Smooth muscle cell (in vitro differentiated cells): ENCODE data around the gene CCL17. TPM values are rescaled to one million over a fixed set of nuclear protein-coding genes. Genes with fewer than 3 reads are reported as not detected.

Source experiments
- DNase-seq: peaks from one replicate; lab custom pipeline; 2025; ENCODE audit not compliant: unreplicated experiment; lab: John Stamatoyannopoulos, UW
- H2AFZ ChIP-seq: fragments of 200-600 bp; sonication (generic); 2 replicates; pipeline ENCODE4 v1.6.0; 2016; ENCODE audit warnings: antibody characterized with exemption, low read depth, mild to moderate bottlenecking
- H3F3A ChIP-seq: fragments of 200-600 bp; sonication (generic); 2 replicates; pipeline ENCODE4 v1.6.0; 2017; ENCODE audit warnings: antibody characterized with exemption, low read depth
- H3K27ac ChIP-seq: fragments of 200-600 bp; sonication (generic); 2 replicates; pipeline ENCODE4 v1.5.1; 2016; ENCODE audit warnings: low read depth, mild to moderate bottlenecking
- H3K27me3 ChIP-seq: fragments of 200-600 bp; sonication (generic); 2 replicates; pipeline ENCODE4 v1.6.1; 2016; ENCODE audit warnings: low read depth, mild to moderate bottlenecking
- H3K36me3 ChIP-seq: fragments of 200-600 bp; sonication (generic); 2 replicates; pipeline ENCODE4 v1.5.1; 2016; ENCODE audit warnings: low read depth
- H3K4me1 ChIP-seq: fragments of 200-600 bp; sonication (generic); 2 replicates; pipeline ENCODE4 v1.5.1; 2016; ENCODE audit warnings: low read depth
- H3K4me2 ChIP-seq: fragments of 200-600 bp; sonication (generic); 2 replicates; pipeline ENCODE4 v1.6.0; 2016; ENCODE audit warnings: mild to moderate bottlenecking
- H3K4me3 ChIP-seq: fragments of 200-600 bp; sonication (generic); 2 replicates; pipeline ENCODE4 v1.5.1; 2016; ENCODE audit warnings: mild to moderate bottlenecking
- H3K79me2 ChIP-seq: fragments of 200-600 bp; sonication (generic); 2 replicates; pipeline ENCODE4 v1.6.0; 2016; ENCODE audit warnings: low read depth, mild to moderate bottlenecking
- H3K9ac ChIP-seq: fragments of 200-600 bp; sonication (generic); 2 replicates; pipeline ENCODE4 v1.6.0; 2016; ENCODE audit warnings: low read depth
- H3K9me3 ChIP-seq: fragments of 200-600 bp; sonication (generic); replicated peaks from 2 replicates; pipeline ENCODE4 v1.5.1; 2016; ENCODE audit warnings: low read depth
- H4K20me1 ChIP-seq: fragments of 200-600 bp; sonication (generic); 2 replicates; pipeline ENCODE4 v1.6.0; 2016; ENCODE audit warnings: low read depth
- whole genome bisulfite sequencing: methylation state at CpG from one replicate; pipeline ENCODE4 v1.1.7; 2016; ENCODE audit warnings: low lambda C conversion rate; 5-methylcytosine and 5-hydroxymethylcytosine counted together
- polyA plus RNA-seq: library from polyadenylated mRNA; unstranded; fragments of >200 nt; fragmentation: Nextera tagmentation; extraction: Ambion mirVana; gene quantifications from 2 replicates; pipeline ENCODE4 v1.2.1, GENCODE V29; 2016
- total RNA-seq: library from RNA; depleted of rRNA; stranded (reverse); fragments of >200 nt; gene quantifications from 2 replicates; pipeline ENCODE4 v1.2.3, GENCODE V29; 2014
- TF ChIP-seq, protein P1 (sequence below): fragments of 200-600 bp; sonication (generic); IDR thresholded peaks from 2 replicates; pipeline ENCODE4 v1.5.1; 2017; ENCODE audit warnings: borderline replicate concordance, mild to moderate bottlenecking, antibody characterized with exemption; ENCODE audit not compliant: insufficient read depth, poor library complexity, severe bottlenecking

CCL17 gene
- total and polyA plus RNA-seq, 2 experiments from 2014 or later, result not detected

DNA sequence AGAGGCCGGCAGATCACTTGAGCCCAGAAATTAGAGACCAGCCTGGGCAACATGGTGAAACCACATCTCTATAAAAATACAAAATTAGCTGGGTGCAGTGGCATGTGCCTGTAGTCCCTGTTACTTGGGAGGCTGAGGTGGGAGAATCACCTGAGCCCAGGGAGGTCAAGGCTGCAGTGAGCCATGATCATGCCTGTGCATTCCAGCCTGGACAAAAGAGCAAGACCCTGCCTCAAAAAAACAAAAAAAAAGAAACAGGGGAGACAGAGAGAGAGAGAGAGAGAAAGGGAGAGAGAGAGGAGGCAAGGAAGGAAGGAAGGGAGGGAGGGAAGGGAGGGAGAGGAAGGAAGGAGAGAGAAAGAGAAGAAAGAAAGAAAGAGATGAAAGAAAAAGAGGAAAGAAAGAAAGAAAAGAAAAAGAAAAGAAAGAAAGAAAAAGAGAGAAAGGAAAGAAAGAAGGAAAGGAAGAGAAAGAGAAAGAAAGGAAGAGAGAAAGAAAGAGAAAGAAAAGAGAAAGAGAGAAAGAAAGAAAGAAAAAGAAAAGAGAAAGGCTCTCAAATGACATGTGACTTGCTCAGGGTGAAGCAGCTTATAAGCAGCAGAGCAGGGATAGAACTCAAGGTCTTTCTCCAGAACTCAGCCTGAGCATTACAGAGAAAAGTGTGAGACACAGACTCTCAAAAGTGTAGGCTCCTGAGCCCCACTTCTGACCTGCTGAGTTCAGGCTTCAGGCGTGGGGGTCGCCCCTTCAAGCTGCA is 16.8 kb upstream of the CCL17 start:
- Histone ChIP-seq H3F3A (no peaks in the 10 kb centered on the region), H4K20me1 (no peaks in the 10 kb centered on the region), H3K4me3 (no peak overlapping the region), H2AFZ (no peak overlapping the region), H3K27ac (no peak overlapping the region), H3K9me3 (no peaks in the 10 kb centered on the region), H3K79me2 (no peaks in the 10 kb centered on the region), H3K4me2 (no peak overlapping the region), H3K9ac (no peak overlapping the region), H3K27me3 (no peaks in the 10 kb centered on the region), H3K4me1 (no peaks in the 10 kb centered on the region), H3K36me3 (no peaks in the 10 kb centered on the region)
- no peak for DNase-seq
- TF ChIP-seq, protein P1, sequence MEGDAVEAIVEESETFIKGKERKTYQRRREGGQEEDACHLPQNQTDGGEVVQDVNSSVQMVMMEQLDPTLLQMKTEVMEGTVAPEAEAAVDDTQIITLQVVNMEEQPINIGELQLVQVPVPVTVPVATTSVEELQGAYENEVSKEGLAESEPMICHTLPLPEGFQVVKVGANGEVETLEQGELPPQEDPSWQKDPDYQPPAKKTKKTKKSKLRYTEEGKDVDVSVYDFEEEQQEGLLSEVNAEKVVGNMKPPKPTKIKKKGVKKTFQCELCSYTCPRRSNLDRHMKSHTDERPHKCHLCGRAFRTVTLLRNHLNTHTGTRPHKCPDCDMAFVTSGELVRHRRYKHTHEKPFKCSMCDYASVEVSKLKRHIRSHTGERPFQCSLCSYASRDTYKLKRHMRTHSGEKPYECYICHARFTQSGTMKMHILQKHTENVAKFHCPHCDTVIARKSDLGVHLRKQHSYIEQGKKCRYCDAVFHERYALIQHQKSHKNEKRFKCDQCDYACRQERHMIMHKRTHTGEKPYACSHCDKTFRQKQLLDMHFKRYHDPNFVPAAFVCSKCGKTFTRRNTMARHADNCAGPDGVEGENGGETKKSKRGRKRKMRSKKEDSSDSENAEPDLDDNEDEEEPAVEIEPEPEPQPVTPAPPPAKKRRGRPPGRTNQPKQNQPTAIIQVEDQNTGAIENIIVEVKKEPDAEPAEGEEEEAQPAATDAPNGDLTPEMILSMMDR, result no peak
- 86% methylated on average over 3 of the region's 3 CpGs for WGBS

GRCh38 chr16:57388359-57389086 is 16.0 kb upstream of the CCL17 start:
- no peak overlapping the region for H2AFZ ChIP-seq

GRCh38 chr16:57389087-57389468 is 15.5 kb upstream of the CCL17 start:
- no peaks in the 10 kb centered on the region for H4K20me1 ChIP-seq
- H3K27ac ChIP-seq, result no peak overlapping the region
- H2AFZ ChIP-seq, result no peak overlapping the region
- no peaks in the 10 kb centered on the region for H3F3A ChIP-seq
- H3K9ac ChIP-seq, result no peak overlapping the region
- DNase-seq, result no peak
- H3K79me2 ChIP-seq, result no peaks in the 10 kb centered on the region
- 93% methylated on average over 3 of the region's 3 CpGs for WGBS
- H3K27me3 ChIP-seq, result no peaks in the 10 kb centered on the region
- no peaks in the 10 kb centered on the region for H3K4me1 ChIP-seq
- no peaks in the 10 kb centered on the region for H3K36me3 ChIP-seq
- H3K4me3 ChIP-seq, result no peak overlapping the region
- H3K9me3 ChIP-seq, result no peaks in the 10 kb centered on the region
- H3K4me2 ChIP-seq, result no peak overlapping the region
- TF ChIP-seq, protein P1, result no peak

More at GRCh38 chr16:57388359-57389086, 16.0 kb upstream of the CCL17 start:
- Histone ChIP-seq H3K4me3 (no peak overlapping the region), H3K79me2 (no peaks in the 10 kb centered on the region), H3K9me3 (no peaks in the 10 kb centered on the region), H3K36me3 (no peaks in the 10 kb centered on the region), H3K9ac (no peak overlapping the region), H3F3A (no peaks in the 10 kb centered on the region), H3K27ac (no peak overlapping the region), H3K27me3 (no peaks in the 10 kb centered on the region), H4K20me1 (no peaks in the 10 kb centered on the region), H3K4me1 (no peaks in the 10 kb centered on the region), H3K4me2 (no peak overlapping the region)
- TF ChIP-seq, protein P1, result no peak
- 90% methylated on average over 7 of the region's 7 CpGs for WGBS
- DNase-seq, result no peak
